22Rv1 (cell line): ENCODE data around the gene SEC14L1.

Experiments used
- H3K27ac ChIP-seq: fragments of 450-650 bp; 2 replicates; pipeline ENCODE4 v1.5.1; 2017
- ZFX ChIP-seq: fragments of 450-650 bp; IDR thresholded peaks from 2 replicates; pipeline ENCODE4 v1.6.1; 2017; ENCODE audit warnings: antibody characterized with exemption, borderline replicate concordance
- TF ChIP-seq, protein P1 (sequence below): fragments of 450-650 bp; IDR thresholded peaks from 2 replicates; pipeline ENCODE4 v1.5.1; 2017; ENCODE audit warnings: mild to moderate bottlenecking

The SEC14L1 gene

DNA sequence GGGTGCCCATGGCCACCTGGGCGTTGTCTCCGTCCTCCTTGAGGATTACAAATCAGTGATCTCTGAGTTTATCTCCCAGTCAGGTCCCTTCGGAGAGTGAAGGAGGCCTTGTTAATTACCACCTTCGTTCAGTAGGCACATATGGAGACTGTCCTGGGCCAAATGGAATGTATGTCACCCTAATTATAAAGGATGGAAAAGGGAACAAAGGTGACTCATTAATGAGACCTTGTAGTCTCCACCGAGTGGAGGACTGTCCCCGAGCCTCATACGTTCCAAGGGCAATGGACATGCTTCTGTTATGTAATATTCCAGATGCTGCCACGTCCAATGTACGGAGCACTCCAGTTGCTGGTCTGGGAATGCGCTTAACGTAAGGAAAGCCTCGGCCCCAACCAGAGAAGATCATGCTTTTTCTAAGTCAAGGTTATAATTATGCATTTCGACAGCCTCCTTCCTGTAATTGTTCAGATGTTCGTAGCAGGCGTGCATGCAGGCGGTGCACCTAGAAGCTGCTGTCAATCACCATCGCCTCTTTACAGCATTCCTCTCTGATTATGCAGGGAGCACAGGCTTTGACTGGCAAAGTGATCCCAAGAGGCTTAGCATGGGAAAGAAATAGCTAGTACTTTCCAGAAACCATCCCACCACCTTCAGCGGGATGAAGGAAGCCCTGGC lies 22.4 kb upstream of the SEC14L1 start:
- TF ChIP-seq, protein P1, sequence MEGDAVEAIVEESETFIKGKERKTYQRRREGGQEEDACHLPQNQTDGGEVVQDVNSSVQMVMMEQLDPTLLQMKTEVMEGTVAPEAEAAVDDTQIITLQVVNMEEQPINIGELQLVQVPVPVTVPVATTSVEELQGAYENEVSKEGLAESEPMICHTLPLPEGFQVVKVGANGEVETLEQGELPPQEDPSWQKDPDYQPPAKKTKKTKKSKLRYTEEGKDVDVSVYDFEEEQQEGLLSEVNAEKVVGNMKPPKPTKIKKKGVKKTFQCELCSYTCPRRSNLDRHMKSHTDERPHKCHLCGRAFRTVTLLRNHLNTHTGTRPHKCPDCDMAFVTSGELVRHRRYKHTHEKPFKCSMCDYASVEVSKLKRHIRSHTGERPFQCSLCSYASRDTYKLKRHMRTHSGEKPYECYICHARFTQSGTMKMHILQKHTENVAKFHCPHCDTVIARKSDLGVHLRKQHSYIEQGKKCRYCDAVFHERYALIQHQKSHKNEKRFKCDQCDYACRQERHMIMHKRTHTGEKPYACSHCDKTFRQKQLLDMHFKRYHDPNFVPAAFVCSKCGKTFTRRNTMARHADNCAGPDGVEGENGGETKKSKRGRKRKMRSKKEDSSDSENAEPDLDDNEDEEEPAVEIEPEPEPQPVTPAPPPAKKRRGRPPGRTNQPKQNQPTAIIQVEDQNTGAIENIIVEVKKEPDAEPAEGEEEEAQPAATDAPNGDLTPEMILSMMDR: no peak
- TF ChIP-seq ZFX: no peak
- H3K27ac ChIP-seq: no peak overlapping the region

- no peak for TF ChIP-seq ZFX
- H3K27ac ChIP-seq: no peak overlapping the region
Measured at GRCh38 chr17:77119668-77120301, 21.0 kb upstream of the SEC14L1 start.

GRCh38 chr17:77120868-77121267 lies 19.9 kb upstream of the SEC14L1 start:
- no peak overlapping the region for H3K27ac ChIP-seq
- TF ChIP-seq, protein P1: no peak
- no peak for TF ChIP-seq ZFX

GRCh38 chr17:77124192-77124889 lies 16.4 kb upstream of the SEC14L1 start:
- TF ChIP-seq, protein P1: no peak
- no peak for TF ChIP-seq ZFX
- H3K27ac ChIP-seq: no peak overlapping the region

GRCh38 chr17:77125432-77125901 lies 15.3 kb upstream of the SEC14L1 start:
- H3K27ac ChIP-seq: no peak overlapping the region
- TF ChIP-seq ZFX: no peak
- TF ChIP-seq, protein P1: no peak

DNA sequence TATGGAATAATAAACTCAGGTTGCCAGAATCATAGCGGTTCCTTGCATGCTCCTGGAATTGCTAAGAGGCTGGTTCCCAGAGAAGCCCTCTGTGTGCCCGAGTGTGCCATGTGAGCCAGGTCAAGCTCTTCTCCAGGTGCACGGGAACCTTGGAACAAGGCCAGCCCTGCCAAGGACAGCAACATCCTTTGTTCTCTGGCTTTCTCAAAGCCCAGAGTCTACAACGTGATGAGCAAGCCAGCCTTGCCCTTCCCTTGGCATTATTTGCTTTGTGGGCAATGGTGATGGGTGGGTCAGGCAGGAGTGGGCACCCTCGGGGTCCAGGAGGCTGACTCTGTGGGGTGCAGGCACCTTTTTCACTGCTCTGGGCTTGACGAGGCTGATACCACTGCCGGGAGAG lies 14.2 kb upstream of the SEC14L1 start:
- TF ChIP-seq ZFX: no peak
- TF ChIP-seq, protein P1: no peak
- H3K27ac ChIP-seq: no peak overlapping the region

DNA sequence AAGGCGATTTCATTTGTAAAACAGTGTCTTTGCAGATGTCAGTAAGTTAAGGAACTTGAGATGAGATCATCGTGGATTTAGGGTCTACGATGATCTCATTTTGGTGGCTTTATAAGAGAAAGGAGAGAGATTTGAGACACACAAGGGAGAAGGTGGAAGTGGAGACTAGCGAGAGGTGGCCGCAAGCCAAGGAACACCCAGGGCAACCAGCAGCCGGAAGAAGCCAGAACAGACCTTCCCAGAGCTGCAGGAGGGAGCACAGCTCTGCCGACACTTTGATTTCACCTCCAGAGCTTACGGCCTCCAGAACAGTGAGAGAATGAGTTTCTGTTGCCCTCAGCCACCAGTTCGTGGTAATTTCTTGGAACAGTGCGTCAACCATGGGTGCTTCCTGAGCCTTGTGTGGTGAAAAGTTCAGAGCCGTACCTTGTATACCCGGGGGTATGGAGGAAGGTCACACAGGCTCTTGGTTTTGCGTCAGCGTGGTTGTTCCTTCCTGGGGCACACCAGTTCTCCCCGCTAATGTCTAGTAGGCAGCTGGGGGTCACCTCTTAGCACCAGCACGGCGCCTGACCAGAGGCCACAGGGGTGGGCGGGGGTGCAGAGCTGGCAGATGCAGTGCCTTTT lies 12.9 kb upstream of the SEC14L1 start:
- H3K27ac ChIP-seq: no peak overlapping the region
- TF ChIP-seq, protein P1: no peak
- TF ChIP-seq ZFX: no peak
